Anterior cingulate cortex (tissue), 58 donors: ENCODE results near the gene PRKACG.
A peak's percentile ranks its signal among the peaks of the same experiment; 100 is the strongest.
"Not testable (repeated sequence)": the region's sequence is repeated elsewhere in the genome, so short reads cannot be mapped to it uniquely, and the experiment has no call there.

Source experiments
- DNase-seq, 58 donors: peaks; one replicate each; lab custom pipeline; 2025; lab: John Stamatoyannopoulos, UW

The PRKACG gene

GRCh38 chr9:69027355-69028097 lies 13.6 kb upstream of the PRKACG start:
- peak in 14 of 58 donors; percentile 2 to 41 (median 8) for DNase-seq

GRCh38 chr9:69023650-69024049 lies 9.7 kb upstream of the PRKACG start:
- DNase-seq = no peak

- DNase-seq = no peak
These were observed 6.6 kb upstream of the PRKACG start for GRCh38 chr9:69020301-69021145.

GRCh38 chr9:69019808-69020207 lies 5.9 kb upstream of the PRKACG start:
- no peak for DNase-seq

DNA sequence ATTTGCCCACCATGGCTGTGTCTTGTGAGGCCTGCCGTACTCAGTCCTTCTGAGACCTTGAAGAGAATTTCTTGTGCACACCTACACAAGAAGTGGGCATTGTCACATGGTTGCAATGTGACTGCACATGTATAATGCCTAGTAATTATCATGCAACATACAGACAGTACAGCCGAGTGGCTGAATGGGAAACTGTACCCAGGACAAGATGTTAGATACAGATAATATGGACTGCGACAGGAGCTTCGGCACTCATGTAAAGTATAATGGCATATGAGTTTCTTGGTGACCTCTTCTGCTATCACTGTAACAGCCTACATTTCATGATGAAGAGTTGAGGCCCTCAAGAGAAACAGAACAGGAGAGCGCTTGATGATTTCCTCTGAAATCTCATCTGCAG lies 4.8 kb upstream of the PRKACG start:
- no peak for DNase-seq

DNA sequence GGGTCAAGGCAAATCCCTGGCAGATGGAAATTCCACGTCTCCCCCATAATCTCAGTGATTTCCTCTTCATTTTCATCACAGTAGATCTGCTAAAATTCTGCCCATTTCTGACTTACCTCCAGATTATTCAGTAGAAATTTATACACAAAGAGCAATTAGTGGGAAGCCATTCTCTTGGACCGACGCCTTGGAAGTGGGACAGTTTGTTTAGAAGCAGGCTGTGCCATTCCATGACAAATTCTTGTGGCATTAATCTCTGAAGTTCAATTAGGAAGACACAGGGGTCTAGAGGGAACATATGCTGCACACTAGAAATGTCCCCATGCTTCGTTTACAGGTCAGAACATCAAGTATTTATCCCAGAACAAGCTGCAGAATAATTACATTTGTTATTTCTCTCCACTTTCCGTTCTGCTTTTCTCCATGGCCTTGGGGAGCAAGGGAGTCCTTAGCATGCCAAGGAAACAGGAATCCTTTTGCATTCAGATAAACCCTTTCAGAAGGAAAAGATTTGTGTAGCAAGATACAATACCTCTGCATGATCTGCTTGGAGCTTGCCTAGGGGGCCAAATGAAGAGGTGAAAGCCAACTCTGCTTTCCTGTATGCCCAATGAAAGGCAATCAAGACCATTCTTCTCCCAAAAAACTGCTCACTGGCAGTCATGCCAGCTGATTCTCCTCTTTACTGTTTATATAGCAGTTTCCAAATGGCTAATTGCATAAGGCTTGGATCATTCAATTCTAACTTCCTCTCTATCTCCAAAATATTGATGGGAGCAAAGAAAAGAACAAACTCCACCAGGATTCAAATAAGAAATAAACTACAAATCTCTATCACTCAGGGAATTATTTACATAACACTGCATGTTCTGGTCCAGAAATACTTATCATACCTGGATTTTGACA lies 2.5 kb upstream of the PRKACG start:
- no peak for DNase-seq

- DNase-seq = no peak
These were observed 558 bp downstream of the PRKACG start for GRCh38 chr9:69013382-69013727.

- peak in 1 of 58 donors; percentile 8 for DNase-seq
These were observed 1.1 kb downstream of the PRKACG start for GRCh38 chr9:69012696-69013381.

DNA sequence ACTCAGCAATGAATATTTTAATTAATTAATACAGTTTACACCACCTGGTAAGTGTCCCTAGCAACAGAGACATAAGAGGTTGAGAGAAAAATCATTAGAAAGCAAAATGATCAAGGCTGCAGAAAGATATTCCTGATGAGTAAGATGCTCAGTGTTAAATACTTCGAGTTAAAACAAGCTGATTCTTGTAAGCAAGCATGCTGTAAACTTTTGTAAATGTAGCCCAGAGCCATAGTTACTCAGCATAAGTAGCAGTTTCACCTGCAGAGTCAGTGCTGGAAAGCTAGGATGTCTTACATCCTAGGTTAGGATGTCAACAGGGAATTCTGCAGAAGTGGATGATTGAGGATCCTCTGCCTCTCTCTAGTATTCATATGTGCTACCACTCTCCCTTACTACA lies 4.2 kb downstream of the PRKACG start:
- DNase-seq = no peak

GRCh38 chr9:69004836-69005235 lies 9.1 kb downstream of the PRKACG start:
- DNase-seq = no peak

- no peak for DNase-seq
These were observed 10.9 kb downstream of the PRKACG start for GRCh38 chr9:69003051-69003450.

DNA sequence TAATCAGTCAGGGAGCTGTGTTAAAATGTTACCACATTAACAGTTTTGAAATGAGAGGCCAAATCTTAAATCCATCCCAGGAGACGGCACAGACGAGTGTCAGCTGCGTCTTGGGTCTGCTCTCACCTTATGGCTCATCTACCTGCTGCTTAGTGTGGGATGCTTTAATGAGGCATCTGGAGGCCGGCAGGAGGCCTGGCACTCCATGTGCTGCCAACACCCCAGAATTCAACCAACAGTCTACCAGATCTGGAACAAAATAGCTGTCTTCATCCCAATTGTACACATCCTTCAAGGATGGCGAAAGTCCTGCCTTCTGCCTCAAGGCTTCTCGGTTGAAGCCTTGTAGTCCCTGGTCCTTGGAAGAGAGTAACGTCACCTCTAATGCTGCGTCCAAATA lies 12.0 kb downstream of the PRKACG start:
- no peak for DNase-seq

GRCh38 chr9:68999393-69000105 lies 14.4 kb downstream of the PRKACG start:
- DNase-seq = peak in 49 of 58 donors; percentile 9 to 88 (median 42)

DNA sequence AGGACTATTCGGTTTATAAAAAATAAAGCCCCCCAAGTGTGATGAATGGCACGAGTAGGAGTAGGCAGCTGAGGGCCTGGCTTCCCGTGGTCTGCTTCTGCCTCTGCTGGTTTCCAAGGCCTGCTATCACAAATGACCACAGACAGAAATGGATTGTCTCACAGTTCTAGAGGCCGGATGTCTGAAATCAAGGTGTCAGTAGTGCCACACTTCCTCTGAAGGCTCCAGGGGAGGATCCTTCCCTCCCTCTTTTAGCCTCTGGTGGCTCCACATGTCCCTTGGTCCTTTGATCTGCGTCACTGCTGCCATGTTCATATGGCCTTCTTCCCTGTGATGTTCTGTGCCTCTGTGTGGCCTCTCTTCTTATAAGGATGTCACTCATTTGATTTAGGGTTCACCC lies 15.1 kb downstream of the PRKACG start:
- no peak for DNase-seq

DNA sequence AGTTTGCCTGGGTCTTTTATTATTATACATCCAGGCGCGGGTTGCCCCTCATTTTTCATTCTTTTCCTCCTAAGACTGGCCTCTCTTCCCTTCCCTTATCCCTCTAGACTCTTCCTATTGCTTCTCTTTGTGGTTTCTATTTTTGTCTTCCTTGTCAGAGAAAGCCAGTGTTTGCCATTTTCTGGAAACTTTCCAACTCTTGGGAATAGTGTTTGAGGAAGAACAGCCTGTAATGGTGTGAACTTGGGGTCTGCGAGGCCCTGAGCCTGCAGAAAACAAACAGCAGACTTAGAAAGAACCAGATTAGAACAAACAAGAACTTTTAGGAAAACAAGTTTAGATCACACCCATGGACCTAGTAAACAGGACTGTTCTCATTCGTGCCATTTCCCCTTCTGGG lies 15.5 kb downstream of the PRKACG start:
- no peak for DNase-seq

DNA sequence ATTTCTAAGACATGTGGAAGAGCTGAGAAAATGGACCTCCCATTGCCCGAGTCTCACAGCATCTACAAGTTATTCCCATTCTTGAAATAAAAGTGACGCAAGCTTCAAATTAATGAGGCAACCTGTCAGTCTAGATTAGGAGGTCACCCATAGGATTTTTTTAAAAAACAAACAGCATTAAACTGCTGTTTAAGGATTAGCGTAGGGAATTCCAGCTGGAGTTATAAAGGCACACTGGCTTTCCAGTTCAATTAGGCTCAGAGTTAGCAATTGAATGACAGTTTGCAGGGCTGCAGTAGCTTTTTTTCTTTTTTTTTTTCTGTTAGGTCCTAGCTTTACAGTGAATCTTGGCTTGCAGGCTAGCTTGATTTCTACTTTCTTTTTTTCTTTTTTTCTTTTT lies 16.2 kb downstream of the PRKACG start:
- DNase-seq = no peak

DNA sequence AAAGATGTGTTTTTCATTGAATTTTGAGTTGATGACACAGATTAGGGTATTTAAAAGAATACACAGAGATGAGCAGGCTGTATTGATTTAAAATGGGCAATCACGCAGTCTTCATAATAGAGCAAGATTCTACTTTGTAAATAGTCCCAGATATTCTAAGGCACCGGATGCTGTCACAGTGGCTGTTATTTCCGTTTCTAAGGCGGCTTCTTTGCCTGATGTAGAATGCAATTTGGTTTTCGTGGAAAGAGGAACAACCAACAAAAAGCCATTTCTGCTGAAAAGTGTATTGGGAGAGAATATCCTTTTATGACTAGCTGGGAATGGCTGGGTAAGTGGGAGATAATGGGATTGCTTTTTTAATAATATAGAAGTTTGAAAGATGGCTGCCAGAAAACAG lies 17.5 kb downstream of the PRKACG start:
- no peak for DNase-seq

- no peak for DNase-seq
These were observed 18.1 kb downstream of the PRKACG start for GRCh38 chr9:68995776-68996175.

DNA sequence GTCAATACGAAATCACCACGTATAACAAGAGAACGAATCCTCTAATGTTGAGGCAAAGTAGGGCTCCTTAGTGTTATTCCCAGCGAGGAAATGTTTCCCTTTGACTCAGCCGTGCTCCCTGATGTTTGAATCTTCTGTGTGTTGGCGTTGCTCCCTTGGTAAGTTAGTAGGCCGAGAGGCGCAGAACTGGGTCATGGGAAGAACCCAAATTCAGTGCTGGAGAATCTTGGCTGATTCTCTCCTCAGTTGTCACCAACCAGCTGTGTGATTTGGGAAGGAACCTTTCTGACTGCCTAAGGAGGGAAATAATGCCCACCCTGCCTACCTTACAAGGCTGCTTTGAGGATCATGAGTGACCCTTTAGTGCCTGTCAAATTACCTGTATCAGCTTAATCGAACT lies 22.5 kb downstream of the PRKACG start:
- peak in 2 of 58 donors; percentile 6 to 7 for DNase-seq

GRCh38 chr9:68986949-68987348 lies 27.0 kb downstream of the PRKACG start:
- not testable (repeated sequence) for DNase-seq
